CD4-positive, alpha-beta T cell (primary cell): ENCODE measurements around the gene STX11. TPM values are rescaled to one million over a fixed set of nuclear protein-coding genes. Genes with fewer than 3 reads are reported as not detected.

Experiments
- ATAC-seq: fragments of 200-7000 bp; cut with Tn5 transposase; one replicate; pipeline ENCODE4 v1.10.0; 2022; ENCODE audit warnings: mild to moderate bottlenecking; ENCODE audit not compliant: poor library complexity
- CTCF ChIA-PET: fragments of 350-600 bp; sonication (Branson Sonifier 250); formaldehyde crosslinking; loops from one replicate; lab custom pipeline; 2021; ENCODE audit warnings: antibody characterized with exemption, inconsistent platforms; lab: Charles Lee
- POLR2A ChIA-PET: fragments of 350-600 bp; sonication (Branson Sonifier 250); formaldehyde crosslinking; loops from one replicate; lab custom pipeline; 2021; ENCODE audit warnings: antibody characterized with exemption, inconsistent platforms; lab: Charles Lee
- DNase-seq, 14 experiments: peaks; one replicate each; pipeline ENCODE4 v3.0.0-alpha.2; 2013 to 2020; ENCODE audit warnings: mixed read lengths in 2 of 14
- H3K27ac ChIP-seq, 2 donors: one replicate each; pipeline versions ENCODE4 v1.5.1 to v1.7.0; 2013; ENCODE audit warnings: low read length in 2 of 2, low read depth in 1 of 2, mild to moderate bottlenecking in 1 of 2
- H3K27me3 ChIP-seq, 2 experiments: 1 replicate in 1 of 2; 2 replicates in 1 of 2; pipeline versions ENCODE4 v1.6.1 to v1.7.0; 2013; ENCODE audit warnings: low read length in 2 of 2, control low read depth in 1 of 2, mild to moderate bottlenecking in 1 of 2, moderate library complexity in 1 of 2; ENCODE audit not compliant: insufficient read depth in 2 of 2, control insufficient read depth in 1 of 2
- H3K36me3 ChIP-seq: one replicate; pipeline ENCODE4 v1.6.1; 2013; ENCODE audit warnings: low read length, control low read depth; ENCODE audit not compliant: insufficient read depth
- H3K4me1 ChIP-seq: one replicate; pipeline ENCODE4 v1.6.1; 2013; ENCODE audit warnings: low read length, control low read depth; ENCODE audit not compliant: insufficient read depth
- H3K4me3 ChIP-seq: one replicate; pipeline ENCODE4 v1.5.1; 2013; ENCODE audit warnings: mild to moderate bottlenecking, low read length, moderate library complexity
- H3K9me3 ChIP-seq, 2 experiments: 1 replicate in 1 of 2; 2 replicates in 1 of 2; pipeline versions ENCODE4 v1.6.1 to v1.7.0; 2013; ENCODE audit warnings: low read length in 2 of 2, mild to moderate bottlenecking in 2 of 2, control low read depth in 1 of 2, moderate library complexity in 1 of 2; ENCODE audit not compliant: control insufficient read depth in 1 of 2, insufficient read depth in 1 of 2
- H3K27ac Mint-ChIP-seq: one replicate; pipeline ENCODE4 v1.8.0; 2020; ENCODE audit warnings: mixed read lengths
- H3K27me3 Mint-ChIP-seq: one replicate; pipeline ENCODE4 v1.8.0; 2021; ENCODE audit warnings: mixed read lengths
- H3K36me3 Mint-ChIP-seq: one replicate; pipeline ENCODE4 v1.8.0; 2021; ENCODE audit warnings: low read depth, mixed read lengths
- H3K4me1 Mint-ChIP-seq: one replicate; pipeline ENCODE4 v1.8.0; 2021; ENCODE audit warnings: low read depth, mixed read lengths
- H3K4me3 Mint-ChIP-seq: one replicate; pipeline ENCODE4 v1.8.0; 2020; ENCODE audit warnings: mild to moderate bottlenecking, mixed read lengths
- H3K9me3 Mint-ChIP-seq: one replicate; pipeline ENCODE4 v1.8.0; 2020; ENCODE audit warnings: mixed read lengths
- intact Hi-C, 2 experiments: fragments of 100-400 bp; cut with DNase I in 1 of 2; cut with micrococcal nuclease in 1 of 2; formaldehyde crosslinking; loops; one replicate each; pipeline versions ENCODE4 v1.15.1 to v1.9.0; 2023 to 2025; cut with DNase I, micrococcal nuclease
- total RNA-seq, 174 experiments: library from RNA in 2 of 174; stranded (reverse) in 2 of 174; gene quantifications; one replicate each; pipeline ENCODE4 v1.2.3 and lab custom pipeline; 2021 to 2026
- TF ChIP-seq, protein P1 (sequence below): fragments of 200-600 bp; IDR thresholded peaks from one replicate; pipeline ENCODE4 v1.8.0; 2022; ENCODE audit warnings: antibody characterized with exemption, mild to moderate bottlenecking

Gene STX11
- total RNA-seq, 2 experiments from 2014 or later = 16.1 to 16.8 TPM

DNA sequence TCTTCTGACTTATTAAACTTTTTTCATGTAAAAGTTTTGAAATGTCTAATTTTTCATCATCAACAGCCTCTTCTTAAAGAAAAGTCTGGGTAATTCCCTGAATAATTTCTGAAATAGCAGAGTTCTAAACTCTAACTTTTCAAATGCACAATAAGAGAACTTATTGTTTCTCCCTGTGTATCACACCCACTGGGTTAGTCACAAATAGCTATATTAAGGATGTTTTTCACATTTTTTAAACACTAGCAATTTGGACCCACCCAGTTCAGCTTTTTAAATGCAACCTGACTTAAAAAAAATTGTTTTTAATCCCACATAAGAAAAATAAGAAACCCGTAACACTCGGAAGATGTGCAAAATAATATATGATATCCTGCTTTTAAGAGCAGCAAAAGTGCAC lies 73.4 kb downstream of the STX11 start:
- no peaks in the 10 kb centered on the region for H3K36me3 ChIP-seq
- no peaks in the 10 kb centered on the region for H3K27me3 ChIP-seq
- Mint-ChIP-seq H3K4me3 (no peak overlapping the region), H3K9me3 (no peaks in the 10 kb centered on the region), H3K4me1 (peaks cover 6% of the 10 kb centered on the region), H3K27ac (no peak overlapping the region), H3K36me3 (no peaks in the 10 kb centered on the region), H3K27me3 (no peaks in the 10 kb centered on the region)
- DNase-seq = no peak
- H3K9me3 ChIP-seq = no peaks in the 10 kb centered on the region
- no peaks in the 10 kb centered on the region for H3K4me1 ChIP-seq
- TF ChIP-seq, protein P1, sequence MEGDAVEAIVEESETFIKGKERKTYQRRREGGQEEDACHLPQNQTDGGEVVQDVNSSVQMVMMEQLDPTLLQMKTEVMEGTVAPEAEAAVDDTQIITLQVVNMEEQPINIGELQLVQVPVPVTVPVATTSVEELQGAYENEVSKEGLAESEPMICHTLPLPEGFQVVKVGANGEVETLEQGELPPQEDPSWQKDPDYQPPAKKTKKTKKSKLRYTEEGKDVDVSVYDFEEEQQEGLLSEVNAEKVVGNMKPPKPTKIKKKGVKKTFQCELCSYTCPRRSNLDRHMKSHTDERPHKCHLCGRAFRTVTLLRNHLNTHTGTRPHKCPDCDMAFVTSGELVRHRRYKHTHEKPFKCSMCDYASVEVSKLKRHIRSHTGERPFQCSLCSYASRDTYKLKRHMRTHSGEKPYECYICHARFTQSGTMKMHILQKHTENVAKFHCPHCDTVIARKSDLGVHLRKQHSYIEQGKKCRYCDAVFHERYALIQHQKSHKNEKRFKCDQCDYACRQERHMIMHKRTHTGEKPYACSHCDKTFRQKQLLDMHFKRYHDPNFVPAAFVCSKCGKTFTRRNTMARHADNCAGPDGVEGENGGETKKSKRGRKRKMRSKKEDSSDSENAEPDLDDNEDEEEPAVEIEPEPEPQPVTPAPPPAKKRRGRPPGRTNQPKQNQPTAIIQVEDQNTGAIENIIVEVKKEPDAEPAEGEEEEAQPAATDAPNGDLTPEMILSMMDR = no peak
- intact Hi-C loops = loop anchor here in 1 of 2 experiments (5.0 kb wide), 2 partner anchors 254 to 281 kb away; no protein-coding TSS in a partner anchor
- H3K27ac ChIP-seq = no peak overlapping the region
- POLR2A ChIA-PET = no interaction called here
- CTCF ChIA-PET = no interaction called here
- H3K4me3 ChIP-seq = no peak overlapping the region
- no peak for ATAC-seq

DNA sequence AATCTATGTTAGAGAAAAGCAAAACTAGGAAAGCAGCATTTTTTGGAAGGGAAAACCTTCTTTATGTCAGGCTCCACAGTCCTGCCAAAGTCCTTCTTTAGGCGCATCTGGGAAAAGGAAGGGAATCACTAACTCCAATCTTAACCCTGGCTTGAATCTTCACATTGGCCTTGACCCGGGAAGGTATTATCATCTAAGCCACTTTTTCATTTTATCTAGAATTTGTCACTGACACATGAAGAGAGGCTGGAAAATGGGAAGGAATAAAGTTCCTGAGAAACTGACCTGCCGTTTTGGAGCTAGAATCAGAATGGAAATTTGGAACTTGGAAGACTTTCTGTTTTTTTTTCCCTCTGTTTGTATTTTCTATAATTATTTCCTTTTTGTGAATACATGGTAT lies 81.4 kb downstream of the STX11 start:
- ATAC-seq = no peak
- Histone ChIP-seq H3K4me3 (no peak overlapping the region), H3K36me3 (no peaks in the 10 kb centered on the region), H3K4me1 (no peaks in the 10 kb centered on the region), H3K9me3 (no peaks in the 10 kb centered on the region), H3K27ac (no peak overlapping the region), H3K27me3 (no peaks in the 10 kb centered on the region)
- intact Hi-C loops = no loop called here
- H3K27me3 Mint-ChIP-seq = no peaks in the 10 kb centered on the region
- no peak overlapping the region for H3K4me3 Mint-ChIP-seq
- TF ChIP-seq, protein P1 = no peak
- H3K9me3 Mint-ChIP-seq = peaks cover 3% of the 10 kb centered on the region
- H3K4me1 Mint-ChIP-seq = no peaks in the 10 kb centered on the region
- no peaks in the 10 kb centered on the region for H3K36me3 Mint-ChIP-seq
- POLR2A ChIA-PET = no interaction called here
- no peak for DNase-seq
- CTCF ChIA-PET = no interaction called here
- H3K27ac Mint-ChIP-seq = no peak overlapping the region

DNA sequence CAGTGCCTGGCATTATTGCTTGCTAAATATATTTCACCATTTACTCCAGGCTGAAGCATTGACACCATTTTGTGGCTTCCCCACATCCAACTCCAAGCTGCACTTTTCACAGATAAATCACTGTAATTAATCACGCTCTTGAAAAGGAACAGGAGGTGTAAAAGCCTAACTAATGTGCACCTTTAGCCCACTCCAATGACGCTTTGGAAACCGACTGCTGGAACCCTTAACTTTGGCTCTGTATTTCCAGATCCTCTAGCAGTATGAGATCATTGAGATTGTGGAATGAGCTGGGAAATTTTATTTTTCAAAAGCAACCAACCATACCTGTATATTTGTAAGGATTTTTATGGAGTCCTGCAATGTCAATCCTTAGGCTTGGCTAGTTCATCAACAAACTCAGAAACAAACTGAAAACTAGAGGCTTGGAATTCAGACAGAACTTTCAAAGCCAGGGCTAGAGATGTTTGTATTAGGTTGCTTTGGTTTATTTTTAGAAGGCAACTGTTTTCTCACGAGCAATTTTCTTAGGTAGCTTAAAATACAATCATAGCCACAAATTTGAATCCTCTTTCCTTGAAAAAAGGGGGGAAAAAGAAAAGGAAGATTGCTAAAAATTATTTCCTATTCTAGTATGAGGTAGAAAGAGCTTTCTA lies 82.0 kb downstream of the STX11 start:
- TF ChIP-seq, protein P1 = no peak
- intact Hi-C loops = no loop called here
- Mint-ChIP-seq H3K9me3 (peaks cover 3% of the 10 kb centered on the region), H3K27me3 (no peaks in the 10 kb centered on the region), H3K36me3 (no peaks in the 10 kb centered on the region), H3K4me3 (no peak overlapping the region), H3K27ac (no peak overlapping the region), H3K4me1 (no peaks in the 10 kb centered on the region)
- DNase-seq (no peak), ATAC-seq (no peak)
- POLR2A ChIA-PET = interaction anchor here (0.7 kb wide), 1 partner anchor 218 kb away, joined by 3 read pairs; no protein-coding TSS in a partner anchor
- H3K9me3 ChIP-seq = no peaks in the 10 kb centered on the region
- no peaks in the 10 kb centered on the region for H3K4me1 ChIP-seq
- H3K4me3 ChIP-seq = no peak overlapping the region
- no peaks in the 10 kb centered on the region for H3K36me3 ChIP-seq
- no peak overlapping the region for H3K27ac ChIP-seq
- CTCF ChIA-PET = no interaction called here
- no peaks in the 10 kb centered on the region for H3K27me3 ChIP-seq
